ENCODE data around the gene CGB7. TPM values are rescaled to one million over a fixed set of nuclear protein-coding genes. Genes with fewer than 3 reads are reported as not detected.
A peak's percentile ranks its signal among the peaks of the same experiment; 100 is the strongest.

CGB7 gene
- total and polyA plus RNA-seq, 9 of the 15 experiments (the other 6 are each of a cell fraction or from before 2014, with no cell fraction given): not detected

GRCh38 chr19:49085020-49085867 is 27.7 kb upstream of the CGB7 start, which contains the start of gene SNRNP70 (continued):
- TF ChIP-seq ZNF609 (CRISPR knock-in tag; IDR thresholded peaks at IDR 0.05; ENCODE audit: borderline replicate concordance) (peak; percentile 39; the same call in 1 of the 2 replicates), ZNF699 (CRISPR knock-in tag; IDR thresholded peaks at IDR 0.05; ENCODE audit: insufficient replicate concordance) (no peak), ARNT (IDR thresholded peaks at IDR 0.05) (peak in 1 of 2 experiments; percentile 58; a peak in 1 of 4 replicates), ZFP1 (CRISPR knock-in tag; IDR thresholded peaks at IDR 0.05) (no peak), HCFC1 (IDR thresholded peaks at IDR 0.05; ENCODE audit: low read depth, low read length) (peak; percentile 33), PURB (CRISPR knock-in tag; IDR thresholded peaks at IDR 0.05; ENCODE audit: low read depth) (no peak), CEBPZ (IDR thresholded peaks at IDR 0.05; ENCODE audit: borderline replicate concordance, low read depth, low read length) (no peak), ZNF586 (CRISPR knock-in tag; conservative IDR thresholded peaks at IDR 0.05) (no peak), DEAF1 (CRISPR knock-in tag; IDR thresholded peaks at IDR 0.05) (0 out of 2 replicates have a peak, but pooled peaks have one; percentile 21), ZBTB7A (IDR thresholded peaks at IDR 0.05; ENCODE audit: borderline replicate concordance, control insufficient read depth, low read depth, low read length) (peak; percentile 33; the same call in 1 of the 2 replicates), RBBP5 (IDR thresholded peaks at IDR 0.05; ENCODE audit: borderline replicate concordance, insufficient read depth, low read length, poor library complexity, severe bottlenecking) (peak; percentile 94), RBM14 (IDR thresholded peaks at IDR 0.05; ENCODE audit: borderline replicate concordance, insufficient read depth, low read depth, low read length) (no peak), ZFPM2 (CRISPR knock-in tag; IDR thresholded peaks at IDR 0.05) (peak; percentile 77; the same call in 1 of the 2 replicates), ZNF764 (CRISPR knock-in tag; IDR thresholded peaks at IDR 0.05; ENCODE audit: low read depth) (no peak), RBM39 (optimal IDR thresholded peaks at IDR 0.05; ENCODE audit: low read depth, low read length) (no peak), GTF2A2 (tag; IDR thresholded peaks at IDR 0.05) (no peak), ZNF253 (CRISPR knock-in tag; conservative IDR thresholded peaks at IDR 0.05) (no peak)
